GM21367 (cell line): Measurements from ENCODE around the gene RGMA.
A peak's percentile ranks its signal among the peaks of the same experiment; 100 is the strongest.

Source experiments
- ATAC-seq: cut with Tn5 transposase; IDR thresholded peaks from one replicate; pipeline ENCODE4 v1.9.1; 2021; ENCODE audit not compliant: unreplicated experiment

RGMA gene

GRCh38 chr15:93020976-93021772 is 67.8 kb downstream of the RGMA start:
- peak; percentile 81 for ATAC-seq

- ATAC-seq: no peak
Measured at GRCh38 chr15:93019971-93020370, 69.0 kb downstream of the RGMA start.

GRCh38 chr15:93019090-93019489 is 69.9 kb downstream of the RGMA start:
- ATAC-seq: no peak

- ATAC-seq: no peak
Measured at GRCh38 chr15:93018574-93018973, 70.4 kb downstream of the RGMA start.

GRCh38 chr15:93017526-93017925 is 71.5 kb downstream of the RGMA start:
- no peak for ATAC-seq

- no peak for ATAC-seq
Measured at GRCh38 chr15:93012786-93013185, 76.2 kb downstream of the RGMA start.

- no peak for ATAC-seq
Measured at GRCh38 chr15:93007994-93008393, 81.0 kb downstream of the RGMA start.

- no peak for ATAC-seq
Measured at GRCh38 chr15:93005133-93005532, 83.9 kb downstream of the RGMA start.

GRCh38 chr15:93001881-93002280 is 87.1 kb downstream of the RGMA start:
- ATAC-seq: no peak

- no peak for ATAC-seq
Measured at GRCh38 chr15:93001156-93001555, 87.9 kb downstream of the RGMA start.

GRCh38 chr15:92997821-92998220 is 91.2 kb downstream of the RGMA start:
- no peak for ATAC-seq

- ATAC-seq: no peak
Measured at GRCh38 chr15:92992720-92993119, 96.3 kb downstream of the RGMA start.

- ATAC-seq: no peak
Measured at GRCh38 chr15:92990031-92990430, 99.0 kb downstream of the RGMA start.

- ATAC-seq: no peak
Measured at GRCh38 chr15:92989470-92989869, 99.5 kb downstream of the RGMA start.
